Hematopoietic multipotent progenitor cell (in vitro differentiated cells): Measurements from ENCODE around the gene ITGAX. TPM values are rescaled to one million over a fixed set of nuclear protein-coding genes. Genes with fewer than 3 reads are reported as not detected.

Source experiments
- DNase-seq, 3 donors: peaks; one replicate each; pipeline ENCODE4 v3.0.0-alpha.2; 2011 to 2015; ENCODE audit warnings: low read depth in 2 of 3, low spot score in 2 of 3
- total RNA-seq: library from RNA; depleted of rRNA; stranded (reverse); fragments of >200 nt; gene quantifications from one replicate; pipeline ENCODE4 v1.2.3, GENCODE V29; 2012

Gene ITGAX
- total RNA-seq, 1 donor: 18.6 TPM

DNA sequence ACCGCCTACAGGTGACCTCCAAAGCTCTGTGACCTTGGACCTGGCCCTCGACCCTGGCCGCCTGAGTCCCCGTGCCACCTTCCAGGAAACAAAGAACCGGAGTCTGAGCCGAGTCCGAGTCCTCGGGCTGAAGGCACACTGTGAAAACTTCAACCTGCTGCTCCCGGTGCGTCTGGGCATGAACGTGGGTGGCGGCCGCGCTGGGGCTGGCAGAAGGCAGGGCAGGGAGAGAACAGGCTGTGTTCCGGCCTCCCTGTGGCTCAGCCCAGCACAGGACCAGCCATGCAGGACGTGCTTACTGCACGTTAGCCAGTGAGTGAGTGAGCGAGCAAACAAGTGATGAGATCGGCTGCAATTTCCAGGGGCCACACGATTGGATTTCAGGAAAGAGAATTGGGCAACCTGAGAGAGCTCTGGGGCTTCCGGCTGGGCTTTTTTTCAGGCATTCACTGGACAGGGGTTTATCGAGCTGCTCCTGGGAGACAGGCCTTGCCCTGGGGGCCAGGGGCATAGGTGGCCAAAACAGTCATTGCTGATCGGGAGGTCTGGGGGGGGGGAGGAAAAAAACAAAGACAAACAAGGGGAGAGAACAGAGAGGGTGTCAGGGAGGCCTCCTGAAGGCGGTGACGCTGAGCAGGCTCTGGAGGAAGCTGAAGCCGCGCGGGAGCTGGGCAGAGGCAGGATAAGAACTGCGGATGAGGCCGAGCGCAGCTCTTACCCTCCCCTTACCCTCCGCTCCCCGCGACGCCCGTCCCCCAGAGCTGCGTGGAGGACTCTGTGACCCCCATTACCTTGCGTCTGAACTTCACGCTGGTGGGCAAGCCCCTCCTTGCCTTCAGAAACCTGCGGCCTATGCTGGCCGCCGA, 16.9 kb downstream of the ITGAX start:
- DNase-seq: no peak

DNA sequence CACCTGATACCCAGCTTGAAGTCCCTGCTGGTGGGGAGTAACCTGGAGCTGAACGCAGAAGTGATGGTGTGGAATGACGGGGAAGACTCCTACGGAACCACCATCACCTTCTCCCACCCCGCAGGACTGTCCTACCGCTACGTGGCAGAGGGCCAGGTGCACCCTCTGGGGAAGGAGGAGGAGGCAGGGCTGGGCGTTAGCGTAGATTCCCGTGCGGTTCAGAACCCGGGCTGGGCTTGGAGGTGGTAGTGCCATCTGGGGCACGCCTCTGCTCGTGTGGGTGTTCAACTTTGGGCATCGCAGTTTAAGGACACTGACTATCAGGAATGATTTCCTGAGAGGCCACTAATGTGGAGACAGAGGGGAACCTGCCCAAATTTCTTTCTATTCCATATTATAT, 18.3 kb downstream of the ITGAX start:
- no peak for DNase-seq

DNA sequence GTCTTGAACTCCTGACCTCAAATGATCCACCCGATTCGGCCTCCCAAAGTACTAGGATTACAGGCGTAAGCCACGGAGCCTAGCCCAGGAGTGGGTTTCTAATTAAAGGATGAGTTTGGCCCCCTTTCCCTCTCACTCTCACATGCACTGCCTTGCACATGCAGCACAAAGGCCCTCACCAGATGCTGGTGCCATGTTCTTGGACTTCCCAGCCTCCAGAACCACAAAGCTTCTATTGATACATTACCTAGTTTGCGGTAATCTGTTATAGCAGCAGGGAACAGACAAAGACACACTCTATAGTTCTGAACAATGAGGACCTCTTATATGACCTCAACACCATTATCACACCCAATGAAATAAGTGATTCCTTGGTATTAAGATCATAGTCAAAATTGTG, 20.3 kb downstream of the ITGAX start:
- DNase-seq: no peak

DNA sequence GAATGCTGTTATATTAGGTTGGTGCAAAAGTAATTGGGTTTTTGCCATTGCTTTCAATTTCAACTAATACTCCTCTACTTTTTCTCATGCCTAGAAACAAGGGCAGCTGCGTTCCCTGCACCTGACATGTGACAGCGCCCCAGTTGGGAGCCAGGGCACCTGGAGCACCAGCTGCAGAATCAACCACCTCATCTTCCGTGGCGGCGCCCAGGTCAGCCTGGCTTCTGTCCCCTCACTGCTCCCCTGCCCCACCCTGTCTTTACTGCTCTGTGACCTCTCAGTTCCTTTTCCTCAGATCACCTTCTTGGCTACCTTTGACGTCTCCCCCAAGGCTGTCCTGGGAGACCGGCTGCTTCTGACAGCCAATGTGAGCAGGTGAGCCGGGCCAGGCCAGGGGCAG, 21.7 kb downstream of the ITGAX start:
- DNase-seq: no peak

GRCh38 chr16:31377210-31377903, 22.4 kb downstream of the ITGAX start:
- no peak for DNase-seq

GRCh38 chr16:31380201-31380600, 25.2 kb downstream of the ITGAX start:
- DNase-seq: no peak

- DNase-seq: peak; percentile 9 to 77 (median 67)
These were observed 27.6 kb downstream of the ITGAX start for GRCh38 chr16:31382485-31383161.

DNA sequence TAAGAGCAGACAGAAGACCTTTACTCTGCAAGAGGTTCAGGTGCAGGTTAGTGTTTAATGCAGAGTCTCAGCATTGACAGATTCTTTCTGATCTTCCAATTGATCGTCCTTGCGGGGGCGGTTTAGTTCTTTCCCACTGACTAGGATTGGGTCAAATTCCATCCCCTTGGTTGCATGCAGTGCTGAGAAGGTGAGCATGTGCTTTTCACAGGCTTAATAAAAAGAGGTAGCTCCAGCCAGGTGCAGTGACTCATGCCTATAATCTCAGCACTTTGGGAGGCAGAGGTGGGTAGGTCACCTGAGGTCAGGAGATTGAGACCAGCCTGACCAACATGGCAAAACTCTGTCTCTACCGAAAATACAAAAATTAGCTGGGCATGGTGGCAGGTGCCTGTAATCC, 30.7 kb downstream of the ITGAX start:
- no peak for DNase-seq

GRCh38 chr16:31386157-31386984, 31.4 kb downstream of the ITGAX start:
- peak in 2 of 3 donors; percentile 56 to 62 for DNase-seq

- DNase-seq: no peak
These were observed 33.6 kb downstream of the ITGAX start for GRCh38 chr16:31388535-31388934.

GRCh38 chr16:31390504-31391041, 35.6 kb downstream of the ITGAX start:
- no peak for DNase-seq

GRCh38 chr16:31393056-31393455, 38.1 kb downstream of the ITGAX start, which contains the start of gene ITGAD:
ITGAD (plus strand) TSS chr16:31393335; CDS start chr16:31393361, 26 bp downstream.
- no peak for DNase-seq

- peak in 1 of 3 donors; percentile 22 for DNase-seq
These were observed 40.7 kb downstream of the ITGAX start for GRCh38 chr16:31395647-31396046.

- no peak for DNase-seq
These were observed 42.2 kb downstream of the ITGAX start for GRCh38 chr16:31397096-31397660.

- no peak for DNase-seq
These were observed 42.7 kb downstream of the ITGAX start for GRCh38 chr16:31397701-31398100.

DNA sequence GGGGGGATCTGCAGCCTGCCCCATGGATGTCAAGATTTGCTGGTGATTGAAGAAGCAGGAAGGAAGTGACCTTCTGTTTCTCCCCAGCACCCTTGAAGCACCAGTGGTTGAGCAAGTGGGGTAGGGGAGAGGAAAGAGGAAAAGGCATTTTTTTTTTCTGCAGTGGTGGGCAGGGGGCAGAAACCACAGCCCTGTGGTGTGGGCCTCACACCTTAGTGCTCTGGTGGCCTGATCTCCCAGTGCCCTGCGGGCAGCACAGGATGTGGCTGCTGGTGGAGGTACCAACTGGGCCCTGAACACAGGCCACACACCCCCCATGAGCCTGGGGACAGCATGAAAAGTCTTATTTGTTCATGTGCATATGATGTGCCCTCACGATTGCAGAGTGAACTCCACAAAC, 45.2 kb downstream of the ITGAX start:
- DNase-seq: peak in 2 of 3 donors; percentile 49 to 74

DNA sequence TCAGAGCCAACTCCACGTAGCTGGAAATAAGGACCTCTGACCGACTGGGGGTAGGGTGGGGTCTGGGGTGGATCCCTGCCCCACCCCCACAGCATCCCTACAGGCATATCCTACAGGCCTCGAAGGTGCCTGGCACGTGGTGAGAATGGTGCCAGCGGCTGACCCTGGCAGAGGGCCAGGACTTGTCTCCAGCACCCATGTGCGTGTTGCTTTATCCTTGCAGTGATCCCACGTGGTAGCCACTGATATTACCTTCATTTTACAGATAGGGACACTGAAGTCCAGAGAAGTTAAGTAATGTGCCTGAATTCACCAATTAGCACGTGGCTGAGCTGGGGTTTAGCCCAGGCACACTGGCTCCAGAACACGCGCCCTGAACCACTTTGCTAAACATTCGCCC, 46.5 kb downstream of the ITGAX start:
- DNase-seq: no peak

- DNase-seq: peak in 2 of 3 donors; percentile 37 to 44
These were observed 47.7 kb downstream of the ITGAX start for GRCh38 chr16:31402687-31403086.

- DNase-seq: no peak
These were observed 48.8 kb downstream of the ITGAX start for GRCh38 chr16:31403590-31404352.
